SU-DHL-6 (cell line): ENCODE results near the gene ZNF101.

Experiments used
- H2AFZ ChIP-seq: fragments of 200-600 bp; sonication (generic); 2 replicates; pipeline ENCODE4 v1.6.1; 2014; ENCODE audit warnings: low read depth, mild to moderate bottlenecking, moderate library complexity, mixed read lengths, antibody characterized with exemption, low read length; ENCODE audit not compliant: severe bottlenecking
- H3F3A ChIP-seq: fragments of 200-600 bp; shearing (Covaris generic); 2 replicates; pipeline ENCODE4 v1.6.0; 2016; ENCODE audit warnings: antibody characterized with exemption, mild to moderate bottlenecking; ENCODE audit not compliant: insufficient read depth
- H3K27ac ChIP-seq: fragments of 200-600 bp; sonication (generic); 2 replicates; pipeline ENCODE4 v1.5.1; 2016; ENCODE audit warnings: low read depth, mild to moderate bottlenecking, low read length, moderate library complexity, mixed read lengths
- H3K27me3 ChIP-seq: fragments of 200-600 bp; sonication (generic), shearing (Covaris generic); 2 replicates; pipeline ENCODE4 v1.6.0; 2014; ENCODE audit warnings: mild to moderate bottlenecking, low read length
- H3K36me3 ChIP-seq: fragments of 200-600 bp; sonication (generic); 2 replicates; pipeline ENCODE4 v1.6.1; 2014; ENCODE audit warnings: mild to moderate bottlenecking, low read length, mixed read lengths
- H3K4me2 ChIP-seq: fragments of 300-600, 200-600 bp; shearing (Covaris generic), sonication (generic); 2 replicates; pipeline ENCODE4 v1.6.0; 2014; ENCODE audit warnings: low read length, low read depth, mild to moderate bottlenecking; ENCODE audit not compliant: poor library complexity, severe bottlenecking
- H3K4me3 ChIP-seq: fragments of 200-600 bp; sonication (generic); 2 replicates; pipeline ENCODE4 v1.5.1; 2014; ENCODE audit warnings: antibody characterized with exemption, low read length, mild to moderate bottlenecking, mixed read lengths; ENCODE audit not compliant: insufficient read depth, poor library complexity, severe bottlenecking
- H3K79me2 ChIP-seq: fragments of 200-600 bp; sonication (generic); 2 replicates; pipeline ENCODE4 v1.6.1; 2014; ENCODE audit warnings: mild to moderate bottlenecking, low read length, moderate library complexity; ENCODE audit not compliant: insufficient read depth
- H3K9ac ChIP-seq: fragments of 200-600 bp; sonication (generic); 2 replicates; pipeline ENCODE4 v1.7.0; 2014; ENCODE audit warnings: mild to moderate bottlenecking, low read length
- H3K9me2 ChIP-seq: fragments of 200-600 bp; sonication (generic); replicated peaks from 2 replicates; pipeline ENCODE4 v1.6.1; 2014; ENCODE audit warnings: low read length; ENCODE audit not compliant: insufficient read depth
- H3K9me3 ChIP-seq: fragments of 200-600 bp; sonication (generic); 2 replicates; pipeline ENCODE4 v1.6.1; 2014; ENCODE audit warnings: low read length, mixed read lengths; ENCODE audit not compliant: insufficient read depth
- H4K20me1 ChIP-seq: fragments of 200-600 bp; sonication (generic); 2 replicates; pipeline ENCODE4 v1.6.1; 2014; ENCODE audit warnings: low read depth, mild to moderate bottlenecking, antibody characterized with exemption, low read length, moderate library complexity, mixed read lengths
- EZH2phosphoT487 ChIP-seq: fragments of 200-600 bp; sonication (generic), shearing (Covaris generic); conservative IDR thresholded peaks from 2 replicates; pipeline ENCODE4 v1.6.1; 2018; ENCODE audit warnings: mild to moderate bottlenecking, antibody characterized with exemption, low read length, moderate library complexity, mixed read lengths
- TF ChIP-seq, protein P1 (sequence below): fragments of 200-600 bp; sonication (generic); IDR thresholded peaks from one replicate; pipeline ENCODE4 v1.5.1; 2017; ENCODE audit warnings: antibody characterized with exemption, mild to moderate bottlenecking, low read length, moderate library complexity; ENCODE audit not compliant: insufficient read depth, poor library complexity, severe bottlenecking

The ZNF101 gene

GRCh38 chr19:19657397-19657783, 11.2 kb upstream of the ZNF101 start:
- Histone ChIP-seq H3K9me3 (no peaks in the 10 kb centered on the region), H4K20me1 (no peaks in the 10 kb centered on the region), H3K4me3 (no peak overlapping the region), H3K9me2 (no peaks in the 10 kb centered on the region), H2AFZ (no peak overlapping the region), H3K79me2 (peaks cover 26% of the 10 kb centered on the region), H3K4me2 (no peak overlapping the region), H3K27ac (no peak overlapping the region), H3K9ac (no peak overlapping the region), H3K27me3 (no peaks in the 10 kb centered on the region), H3F3A (peaks cover 10% of the 10 kb centered on the region), H3K36me3 (0 out of 2 replicates have a peak, but pooled peaks cover 9% of the 10 kb centered on the region)
- TF ChIP-seq, protein P1, sequence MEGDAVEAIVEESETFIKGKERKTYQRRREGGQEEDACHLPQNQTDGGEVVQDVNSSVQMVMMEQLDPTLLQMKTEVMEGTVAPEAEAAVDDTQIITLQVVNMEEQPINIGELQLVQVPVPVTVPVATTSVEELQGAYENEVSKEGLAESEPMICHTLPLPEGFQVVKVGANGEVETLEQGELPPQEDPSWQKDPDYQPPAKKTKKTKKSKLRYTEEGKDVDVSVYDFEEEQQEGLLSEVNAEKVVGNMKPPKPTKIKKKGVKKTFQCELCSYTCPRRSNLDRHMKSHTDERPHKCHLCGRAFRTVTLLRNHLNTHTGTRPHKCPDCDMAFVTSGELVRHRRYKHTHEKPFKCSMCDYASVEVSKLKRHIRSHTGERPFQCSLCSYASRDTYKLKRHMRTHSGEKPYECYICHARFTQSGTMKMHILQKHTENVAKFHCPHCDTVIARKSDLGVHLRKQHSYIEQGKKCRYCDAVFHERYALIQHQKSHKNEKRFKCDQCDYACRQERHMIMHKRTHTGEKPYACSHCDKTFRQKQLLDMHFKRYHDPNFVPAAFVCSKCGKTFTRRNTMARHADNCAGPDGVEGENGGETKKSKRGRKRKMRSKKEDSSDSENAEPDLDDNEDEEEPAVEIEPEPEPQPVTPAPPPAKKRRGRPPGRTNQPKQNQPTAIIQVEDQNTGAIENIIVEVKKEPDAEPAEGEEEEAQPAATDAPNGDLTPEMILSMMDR, result no peak
- no peak for TF ChIP-seq EZH2phosphoT487

DNA sequence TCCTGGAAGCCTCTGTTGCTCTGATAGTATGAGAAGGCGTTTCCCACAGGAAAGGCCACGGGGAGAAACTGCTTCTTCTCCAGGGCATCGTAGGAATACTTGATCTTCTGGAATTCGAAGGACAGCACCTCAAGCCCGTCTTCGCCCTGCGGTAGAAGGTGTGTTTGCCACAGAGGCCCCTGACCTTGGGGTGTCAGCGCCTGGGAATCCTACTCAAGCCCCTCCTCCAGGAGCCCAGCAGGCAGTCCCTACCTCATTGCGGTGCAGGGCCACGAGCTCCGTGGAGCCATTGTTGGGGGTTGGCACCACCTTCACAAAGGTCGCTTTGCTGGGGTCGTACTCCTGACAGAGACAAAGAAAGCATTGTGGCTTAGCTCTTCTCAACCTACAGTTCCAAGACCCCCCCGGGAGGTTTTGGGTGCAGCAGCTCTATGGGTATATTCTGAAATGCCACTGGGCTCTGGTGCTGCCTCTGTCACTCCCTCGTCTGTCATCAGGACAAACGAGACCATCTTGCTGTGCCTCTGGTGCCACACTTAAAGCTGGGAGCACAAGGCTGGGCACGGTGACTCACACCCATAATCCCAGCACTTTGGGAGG, 8.9 kb upstream of the ZNF101 start:
- Histone ChIP-seq H3K36me3 (0 out of 2 replicates have a peak, but pooled peaks cover 6% of the 10 kb centered on the region), H3K27ac (no peak overlapping the region), H3K9me2 (no peaks in the 10 kb centered on the region), H3K27me3 (no peaks in the 10 kb centered on the region), H2AFZ (no peak overlapping the region), H3K4me3 (no peak overlapping the region), H3K4me2 (no peak overlapping the region), H3F3A (peaks cover 17% of the 10 kb centered on the region), H3K9ac (no peak overlapping the region), H3K79me2 (peaks cover 33% of the 10 kb centered on the region), H3K9me3 (no peaks in the 10 kb centered on the region), H4K20me1 (no peaks in the 10 kb centered on the region)
- TF ChIP-seq, protein P1, result no peak
- no peak for TF ChIP-seq EZH2phosphoT487

DNA sequence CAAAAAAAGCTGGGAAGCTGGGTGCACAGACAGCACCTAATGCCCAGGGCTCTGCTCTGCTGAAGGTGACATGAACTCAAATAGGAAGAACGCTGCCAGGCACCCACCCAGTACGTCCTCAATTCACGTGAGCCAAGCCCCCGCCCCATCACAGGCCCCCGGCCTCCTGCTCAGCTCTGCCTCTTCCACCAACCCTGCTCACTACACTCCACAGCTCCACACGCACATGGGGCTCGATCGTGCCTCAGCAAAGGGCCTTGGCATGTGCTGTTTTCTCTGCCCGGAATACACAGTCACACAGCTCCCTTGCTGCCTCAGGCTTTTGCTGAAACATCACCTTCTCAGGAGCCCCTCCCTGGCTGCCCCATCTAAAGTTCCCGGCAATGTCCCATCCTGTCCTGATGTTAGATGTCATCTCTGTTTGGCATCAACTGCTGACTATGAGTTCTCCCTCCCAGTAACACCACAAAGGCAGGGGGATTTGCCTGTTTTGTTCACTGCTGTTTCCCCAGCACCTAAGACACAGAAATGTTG, 7.4 kb upstream of the ZNF101 start:
- no peaks in the 10 kb centered on the region for H3K9me3 ChIP-seq
- peaks cover 33% of the 10 kb centered on the region for H3K79me2 ChIP-seq
- H2AFZ ChIP-seq, result no peak overlapping the region
- peak overlapping the region; percentile 93 for H3K27ac ChIP-seq
- H3K9me2 ChIP-seq, result no peaks in the 10 kb centered on the region
- H3F3A ChIP-seq, result peaks cover 23% of the 10 kb centered on the region
- H3K36me3 ChIP-seq, result 0 out of 2 replicates have a peak, but pooled peaks cover 6% of the 10 kb centered on the region
- TF ChIP-seq, protein P1, result no peak
- no peak for TF ChIP-seq EZH2phosphoT487
- peak overlapping the region; percentile 95 for H3K4me2 ChIP-seq
- peak overlapping the region; percentile 56 for H3K4me3 ChIP-seq
- H3K9ac ChIP-seq, result peak overlapping the region; percentile 86
- H3K27me3 ChIP-seq, result no peaks in the 10 kb centered on the region
- H4K20me1 ChIP-seq, result no peaks in the 10 kb centered on the region
